Hepatocyte (in vitro differentiated cells): Measurements from ENCODE around the gene SEC14L2. TPM values are rescaled to one million over a fixed set of nuclear protein-coding genes. Genes with fewer than 3 reads are reported as not detected.

ENCODE experiments used
- DNase-seq: peaks from one replicate; pipeline ENCODE4 v3.0.0-alpha.2; 2016; ENCODE audit warnings: low spot score
- H2AFZ ChIP-seq: fragments of 200-600 bp; sonication (generic); 2 replicates; pipeline ENCODE4 v1.6.0; 2016; ENCODE audit warnings: antibody characterized with exemption, mild to moderate bottlenecking
- H3K27ac ChIP-seq: fragments of 200-600 bp; sonication (generic); 2 replicates; pipeline ENCODE4 v1.5.1; 2016; ENCODE audit warnings: mild to moderate bottlenecking
- H3K27me3 ChIP-seq: fragments of 200-600 bp; sonication (generic); 2 replicates; pipeline ENCODE4 v1.6.1; 2016
- H3K36me3 ChIP-seq: fragments of 200-600 bp; sonication (generic); replicated peaks from 2 replicates; pipeline ENCODE4 v1.5.1; 2016; ENCODE audit warnings: low read depth; ENCODE audit not compliant: insufficient read depth
- H3K4me1 ChIP-seq: fragments of 200-600 bp; sonication (generic); 2 replicates; pipeline ENCODE4 v1.5.1; 2016; ENCODE audit warnings: mild to moderate bottlenecking, moderate library complexity; ENCODE audit not compliant: insufficient read depth
- H3K4me2 ChIP-seq: fragments of 200-600 bp; sonication (generic); 2 replicates; pipeline ENCODE4 v1.6.0; 2016
- H3K4me3 ChIP-seq: fragments of 200-600 bp; sonication (generic); 2 replicates; pipeline ENCODE4 v1.5.1; 2016; ENCODE audit warnings: mild to moderate bottlenecking
- H3K79me2 ChIP-seq: fragments of 200-600 bp; sonication (generic); 2 replicates; pipeline ENCODE4 v1.6.0; 2017; ENCODE audit warnings: mild to moderate bottlenecking
- H3K9me2 ChIP-seq: fragments of 200-600 bp; sonication (generic); replicated peaks from 2 replicates; pipeline ENCODE4 v1.6.0; 2017; ENCODE audit warnings: mild to moderate bottlenecking; ENCODE audit not compliant: insufficient read depth
- H3K9me3 ChIP-seq: fragments of 200-600 bp; sonication (generic); 2 replicates; pipeline ENCODE4 v1.5.1; 2016; ENCODE audit warnings: low read depth, mild to moderate bottlenecking
- H4K20me1 ChIP-seq: fragments of 200-600 bp; sonication (generic); 2 replicates; pipeline ENCODE4 v1.6.0; 2016; ENCODE audit warnings: mild to moderate bottlenecking; ENCODE audit not compliant: insufficient read depth, poor library complexity, severe bottlenecking
- EZH2 ChIP-seq: fragments of 200-600 bp; sonication (generic); IDR thresholded peaks from 2 replicates; pipeline ENCODE4 v1.6.1; 2016; ENCODE audit warnings: antibody characterized with exemption, mild to moderate bottlenecking, borderline replicate concordance
- EZH2phosphoT487 ChIP-seq: fragments of 200-600 bp; sonication (generic); IDR thresholded peaks from one replicate; pipeline ENCODE4 v1.6.1; 2018; ENCODE audit warnings: antibody characterized with exemption, mild to moderate bottlenecking, low read depth, moderate library complexity; ENCODE audit not compliant: unreplicated experiment, severe bottlenecking
- WGBS: methylation state at CpG from one replicate; pipeline ENCODE4 v1.1.6; 2016; ENCODE audit warnings: low lambda C conversion rate; ENCODE audit errors: missing lambda C conversion rate; 5-methylcytosine and 5-hydroxymethylcytosine counted together
- polyA plus RNA-seq: library from polyadenylated mRNA; unstranded; fragments of >200 nt; fragmentation: Nextera tagmentation; extraction: Ambion mirVana; gene quantifications from 2 replicates; pipeline ENCODE4 v1.2.1, GENCODE V29; 2016
- small RNA-seq: library from RNA; depleted of rRNA; stranded (forward); fragments of <200 nt; gene quantifications from one replicate; pipeline ENCODE3, GENCODE V24; 2014
- total RNA-seq: library from RNA; depleted of rRNA; stranded (reverse); fragments of >200 nt; gene quantifications from 2 replicates; pipeline ENCODE4 v1.2.3, GENCODE V29; 2014
- TF ChIP-seq, protein P1 (sequence below): fragments of 200-600 bp; sonication (generic); IDR thresholded peaks from 2 replicates; pipeline ENCODE4 v1.5.1; 2016; ENCODE audit warnings: antibody characterized with exemption, mild to moderate bottlenecking; ENCODE audit not compliant: poor library complexity

The SEC14L2 gene
- total and polyA plus RNA-seq, 2 experiments from 2014 or later: 9.9 to 10.9 TPM

GRCh38 chr22:30471616-30472318 is 74.9 kb downstream of the SEC14L2 start, which contains the start of gene SEC14L3:
SEC14L3 (minus strand) TSS chr22:30472017; CDS start chr22:30471958, 59 bp downstream.
- H3K9me3 ChIP-seq: no peaks in the 10 kb centered on the region
- H3K79me2 ChIP-seq: no peaks in the 10 kb centered on the region
- H3K9me2 ChIP-seq: no peaks in the 10 kb centered on the region
- no peak for DNase-seq
- TF ChIP-seq, protein P1, sequence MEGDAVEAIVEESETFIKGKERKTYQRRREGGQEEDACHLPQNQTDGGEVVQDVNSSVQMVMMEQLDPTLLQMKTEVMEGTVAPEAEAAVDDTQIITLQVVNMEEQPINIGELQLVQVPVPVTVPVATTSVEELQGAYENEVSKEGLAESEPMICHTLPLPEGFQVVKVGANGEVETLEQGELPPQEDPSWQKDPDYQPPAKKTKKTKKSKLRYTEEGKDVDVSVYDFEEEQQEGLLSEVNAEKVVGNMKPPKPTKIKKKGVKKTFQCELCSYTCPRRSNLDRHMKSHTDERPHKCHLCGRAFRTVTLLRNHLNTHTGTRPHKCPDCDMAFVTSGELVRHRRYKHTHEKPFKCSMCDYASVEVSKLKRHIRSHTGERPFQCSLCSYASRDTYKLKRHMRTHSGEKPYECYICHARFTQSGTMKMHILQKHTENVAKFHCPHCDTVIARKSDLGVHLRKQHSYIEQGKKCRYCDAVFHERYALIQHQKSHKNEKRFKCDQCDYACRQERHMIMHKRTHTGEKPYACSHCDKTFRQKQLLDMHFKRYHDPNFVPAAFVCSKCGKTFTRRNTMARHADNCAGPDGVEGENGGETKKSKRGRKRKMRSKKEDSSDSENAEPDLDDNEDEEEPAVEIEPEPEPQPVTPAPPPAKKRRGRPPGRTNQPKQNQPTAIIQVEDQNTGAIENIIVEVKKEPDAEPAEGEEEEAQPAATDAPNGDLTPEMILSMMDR: no peak
- no peak for TF ChIP-seq EZH2phosphoT487
- TF ChIP-seq EZH2: no peak
- WGBS: 76% methylated on average over 13 of the region's 13 CpGs
- H4K20me1 ChIP-seq: no peaks in the 10 kb centered on the region
- H3K27ac ChIP-seq: no peak within 1 kb of the TSS
- H3K36me3 ChIP-seq: no peaks in the 10 kb centered on the region
- H3K4me1 ChIP-seq: no peaks in the 10 kb centered on the region
- H3K27me3 ChIP-seq: peaks cover 6% of the 10 kb centered on the region
- no peak within 1 kb of the TSS for H3K4me3 ChIP-seq
- H2AFZ ChIP-seq: no peak within 1 kb of the TSS
- no peak within 1 kb of the TSS for H3K4me2 ChIP-seq

GRCh38 chr22:30472994-30473720 is 76.3 kb downstream of the SEC14L2 start:
- Histone ChIP-seq H3K79me2 (no peaks in the 10 kb centered on the region), H3K27me3 (peaks cover 6% of the 10 kb centered on the region)

DNA sequence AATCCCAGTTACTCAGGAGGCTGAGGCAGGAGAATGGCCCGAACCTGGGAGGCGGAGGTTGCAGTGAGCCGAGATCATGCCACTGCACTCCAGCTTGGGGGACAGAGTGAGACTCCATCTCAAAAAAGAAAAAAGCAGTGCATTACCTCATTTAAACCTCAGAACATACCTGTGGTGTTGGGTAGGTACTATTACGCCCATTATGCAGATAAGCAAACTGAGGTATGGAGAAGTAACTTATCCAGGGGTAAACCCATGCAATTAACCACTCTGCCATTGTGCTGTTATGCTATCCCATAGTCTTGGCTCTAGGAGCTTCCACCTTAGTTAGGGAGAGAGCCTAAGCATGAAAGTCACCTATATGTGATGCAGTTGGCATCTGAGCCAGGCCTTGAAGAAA is 77.3 kb downstream of the SEC14L2 start:
- Histone ChIP-seq H3K36me3 (no peaks in the 10 kb centered on the region), H3K27ac (no peak overlapping the region), H3K4me3 (no peak overlapping the region), H3K27me3 (peaks cover 6% of the 10 kb centered on the region), H4K20me1 (no peaks in the 10 kb centered on the region), H3K9me3 (no peaks in the 10 kb centered on the region), H3K4me2 (no peak overlapping the region), H3K9me2 (no peaks in the 10 kb centered on the region), H2AFZ (no peak overlapping the region), H3K79me2 (no peaks in the 10 kb centered on the region), H3K4me1 (no peaks in the 10 kb centered on the region)
- no peak for DNase-seq
- 89% methylated on average over 4 of the region's 4 CpGs for WGBS
- TF ChIP-seq, protein P1: no peak
- TF ChIP-seq EZH2phosphoT487: no peak
- TF ChIP-seq EZH2: no peak

More at GRCh38 chr22:30472994-30473720, 76.3 kb downstream of the SEC14L2 start:
- Histone ChIP-seq H3K9me3 (no peaks in the 10 kb centered on the region), H3K27ac (no peak overlapping the region), H2AFZ (no peak overlapping the region), H3K4me1 (no peaks in the 10 kb centered on the region), H3K36me3 (no peaks in the 10 kb centered on the region), H3K4me2 (no peak overlapping the region), H3K4me3 (no peak overlapping the region), H4K20me1 (no peaks in the 10 kb centered on the region), H3K9me2 (no peaks in the 10 kb centered on the region)
- TF ChIP-seq EZH2phosphoT487 (no peak), EZH2 (no peak)
- TF ChIP-seq, protein P1: no peak
- DNase-seq: no peak
- WGBS: 81% methylated on average over 4 of the region's 4 CpGs

Small RNA genes lying within 50 kb of the gene (small RNA-seq; reads per million reads assigned to genes)
- gene AC004832.3 (not detected), gene RNU6-564P (not detected)

Other genes with a start within 250 kb of the SEC14L2 start
- gene LIF, start 150.3 kb upstream of the SEC14L2 start, total RNA-seq: 13.4 and 21.1 TPM in 2 replicates
- gene LIF, start 150.3 kb upstream of the SEC14L2 start, polyA plus RNA-seq: 8.2 and 14.8 TPM in 2 replicates
- 0.48 and 1.5 TPM in 2 replicates for gene OSM, start 130.2 kb upstream of the SEC14L2 start, total RNA-seq
- not detected in 2 replicates for gene OSM, start 130.2 kb upstream of the SEC14L2 start, polyA plus RNA-seq
- 30.9 and 48.0 TPM in 2 replicates for gene CASTOR1, start 107.5 kb upstream of the SEC14L2 start, total RNA-seq
- gene CASTOR1, start 107.5 kb upstream of the SEC14L2 start, polyA plus RNA-seq: 43.5 and 53.5 TPM in 2 replicates
- gene TBC1D10A, start 70.1 kb upstream of the SEC14L2 start, total RNA-seq: 15.7 and 23.4 TPM in 2 replicates
- gene TBC1D10A, start 70.1 kb upstream of the SEC14L2 start, polyA plus RNA-seq: 38.7 and 39.9 TPM in 2 replicates
- gene SF3A1, start 40.1 kb upstream of the SEC14L2 start, total RNA-seq: 45.8 and 48.6 TPM in 2 replicates
- 82.5 and 84.6 TPM in 2 replicates for gene SF3A1, start 40.1 kb upstream of the SEC14L2 start, polyA plus RNA-seq
- 4.1 and 5.3 TPM in 2 replicates for gene CCDC157, start 40.0 kb upstream of the SEC14L2 start, total RNA-seq
- 5.4 TPM in 2 replicates for gene CCDC157, start 40.0 kb upstream of the SEC14L2 start, polyA plus RNA-seq
- 12.6 and 18.1 TPM in 2 replicates for gene RNF215, start 9.6 kb upstream of the SEC14L2 start, total RNA-seq
- gene RNF215, start 9.6 kb upstream of the SEC14L2 start, polyA plus RNA-seq: 7.2 and 10.4 TPM in 2 replicates
- 10.3 and 16.3 TPM in 2 replicates for gene MTFP1, start 28.8 kb downstream of the SEC14L2 start, total RNA-seq
- 22.3 and 24.3 TPM in 2 replicates for gene MTFP1, start 28.8 kb downstream of the SEC14L2 start, polyA plus RNA-seq
- not detected in 2 replicates for gene SEC14L3, start 75.0 kb downstream of the SEC14L2 start, total RNA-seq
- gene SEC14L3, start 75.0 kb downstream of the SEC14L2 start, polyA plus RNA-seq: not detected in 2 replicates
- gene SEC14L4, start 108.7 kb downstream of the SEC14L2 start, total RNA-seq: not detected in 2 replicates
- not detected in 2 replicates for gene SEC14L4, start 108.7 kb downstream of the SEC14L2 start, polyA plus RNA-seq
- 0.07 and 0.36 TPM in 2 replicates for gene SEC14L6, start 149.7 kb downstream of the SEC14L2 start, total RNA-seq
- gene SEC14L6, start 149.7 kb downstream of the SEC14L2 start, polyA plus RNA-seq: 0.39 TPM in 1 of 2 replicates, not detected in the other
- 11.4 and 13.0 TPM in 2 replicates for gene GAL3ST1, start 177.6 kb downstream of the SEC14L2 start, total RNA-seq
- 17.1 and 25.5 TPM in 2 replicates for gene GAL3ST1, start 177.6 kb downstream of the SEC14L2 start, polyA plus RNA-seq
- gene PES1, start 194.9 kb downstream of the SEC14L2 start, total RNA-seq: 42.4 and 45.8 TPM in 2 replicates
- 54.7 and 59.5 TPM in 2 replicates for gene PES1, start 194.9 kb downstream of the SEC14L2 start, polyA plus RNA-seq
- 26.2 and 28.8 TPM in 2 replicates for gene TCN2, start 210.2 kb downstream of the SEC14L2 start, total RNA-seq
- 35.5 and 39.3 TPM in 2 replicates for gene TCN2, start 210.2 kb downstream of the SEC14L2 start, polyA plus RNA-seq
- gene SLC35E4, start 238.8 kb downstream of the SEC14L2 start, total RNA-seq: 1.4 and 3.1 TPM in 2 replicates
- 5.5 and 5.8 TPM in 2 replicates for gene SLC35E4, start 238.8 kb downstream of the SEC14L2 start, polyA plus RNA-seq